Glomerular endothelial cell (primary cell): ENCODE measurements around the gene SUPT3H. TPM values are rescaled to one million over a fixed set of nuclear protein-coding genes. Genes with fewer than 3 reads are reported as not detected.

ENCODE experiments used
- DNase-seq: peaks from one replicate; pipeline ENCODE4 v3.0.0-alpha.2; 2011; ENCODE audit warnings: low read depth, low spot score; ENCODE audit errors: extremely low read depth
- total RNA-seq: library from RNA; depleted of rRNA; stranded (reverse); fragments of >200 nt; gene quantifications from 2 replicates; pipeline ENCODE4 v1.2.3, GENCODE V29; 2015

The SUPT3H gene
- total RNA-seq, 1 donor from 2014 or later = 7.7 TPM

DNA sequence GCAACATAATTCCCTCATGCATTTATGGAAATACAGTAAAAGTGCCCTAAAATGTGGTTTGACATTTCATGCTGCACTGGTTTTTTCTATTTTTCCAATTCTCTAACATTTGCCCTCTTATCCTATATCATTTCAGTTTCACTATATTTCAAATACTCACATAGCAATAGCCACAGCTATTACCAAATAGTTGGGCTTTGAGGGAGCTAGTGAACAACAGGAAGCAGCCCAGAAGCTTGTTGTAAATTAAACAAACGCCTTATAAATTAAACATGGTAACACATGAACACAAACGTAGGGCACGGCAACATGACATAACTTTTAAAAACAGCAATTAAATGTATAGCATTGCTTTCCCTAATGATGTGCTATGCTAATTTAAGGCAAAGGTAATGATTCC lies 521.3 kb downstream of the SUPT3H start:
- DNase-seq = no peak

- DNase-seq = no peak
These were observed 521.9 kb downstream of the SUPT3H start for GRCh38 chr6:44855562-44856411.

DNA sequence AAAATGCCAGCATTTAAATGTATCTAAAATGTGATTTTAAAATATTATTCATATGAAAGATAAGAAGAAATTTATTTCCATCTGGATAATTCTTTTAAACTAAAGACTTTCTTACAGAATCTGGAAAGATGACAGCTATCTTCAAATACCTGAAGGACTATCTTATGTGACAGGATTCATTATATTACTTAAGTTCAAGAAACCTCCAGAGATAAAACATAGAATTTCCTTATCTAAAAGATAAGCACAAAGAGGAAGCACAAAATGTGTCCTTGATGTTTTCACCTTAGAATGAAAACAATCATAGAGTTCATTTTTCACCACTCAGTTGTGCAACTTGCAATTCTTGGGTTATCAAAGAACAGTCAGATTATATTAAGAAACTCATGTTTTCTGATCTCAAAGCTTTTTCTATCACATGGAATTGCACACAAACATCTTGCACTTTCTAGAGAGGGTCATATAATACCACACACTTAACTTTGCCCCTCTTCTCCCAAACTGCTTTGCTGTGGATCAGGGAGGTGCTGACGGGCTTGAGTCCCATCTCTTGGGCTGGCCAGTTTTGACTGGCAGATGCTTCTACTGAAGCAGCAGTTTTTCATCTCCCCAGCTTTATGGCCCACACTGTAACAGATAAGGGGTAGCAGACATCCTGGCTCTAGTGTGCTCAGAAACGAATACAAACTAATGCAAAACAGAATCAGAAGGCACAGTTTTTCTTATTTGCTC lies 522.9 kb downstream of the SUPT3H start:
- no peak for DNase-seq

GRCh38 chr6:44851176-44851575 lies 526.6 kb downstream of the SUPT3H start:
- no peak for DNase-seq

DNA sequence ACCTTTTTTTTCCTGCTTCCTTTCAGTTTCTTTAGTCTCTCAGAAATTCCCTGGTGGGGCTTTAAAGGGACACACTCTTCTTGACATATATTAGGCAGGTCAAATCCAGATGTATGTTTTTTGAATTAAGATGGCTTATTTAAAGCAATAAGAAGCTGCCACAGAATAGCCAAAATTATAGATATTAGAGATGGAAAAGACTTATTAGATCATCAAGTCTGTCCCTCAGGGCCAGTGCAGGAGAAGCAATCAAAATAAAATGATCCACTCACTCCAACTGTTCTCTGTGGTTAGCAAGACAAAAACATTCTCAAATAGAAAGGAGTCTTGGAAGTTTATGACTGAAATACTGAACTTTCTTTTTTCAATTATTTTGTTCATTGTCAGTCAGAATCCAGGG lies 527.4 kb downstream of the SUPT3H start:
- DNase-seq = no peak

DNA sequence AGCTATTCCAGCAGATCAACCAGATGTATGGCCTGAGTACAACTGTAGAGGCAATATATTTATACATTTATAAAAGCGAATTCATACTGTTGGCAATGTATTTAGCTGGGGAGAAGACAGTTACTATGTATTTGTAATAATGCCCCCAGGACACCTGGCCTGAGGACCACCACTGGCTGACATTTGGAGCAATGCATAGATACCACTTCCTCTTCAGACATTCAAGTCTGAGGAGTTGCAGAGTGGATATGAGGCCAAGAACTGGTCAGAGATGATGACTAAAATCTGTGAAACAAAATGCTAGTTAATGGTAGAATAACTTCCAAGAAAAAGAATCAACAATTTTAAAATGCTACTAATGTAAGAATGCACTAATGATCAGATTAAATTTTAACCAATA lies 527.9 kb downstream of the SUPT3H start:
- DNase-seq = no peak

- no peak for DNase-seq
These were observed 534.0 kb downstream of the SUPT3H start for GRCh38 chr6:44843734-44844133.

- DNase-seq = no peak
These were observed 535.1 kb downstream of the SUPT3H start for GRCh38 chr6:44842616-44843015.

- DNase-seq = no peak
These were observed 535.9 kb downstream of the SUPT3H start for GRCh38 chr6:44841829-44842228.

DNA sequence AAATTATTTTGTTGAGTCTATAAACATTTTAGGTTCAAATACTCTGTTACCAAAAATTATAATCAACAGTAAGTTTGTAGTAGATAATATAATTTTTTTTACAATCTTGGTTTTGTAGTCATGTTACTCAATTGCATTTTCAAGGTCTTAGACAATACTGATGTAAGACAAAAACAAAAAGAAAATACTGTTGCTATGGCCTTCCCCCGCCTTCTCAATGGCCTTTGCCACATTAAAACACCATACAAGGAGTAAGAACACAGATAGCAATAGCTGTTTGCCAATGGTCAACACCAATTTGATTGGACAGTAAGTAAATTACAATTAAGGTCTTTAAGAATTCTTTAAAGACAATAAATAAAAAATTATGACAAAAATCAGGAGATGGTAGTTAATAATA lies 540.0 kb downstream of the SUPT3H start:
- no peak for DNase-seq

DNA sequence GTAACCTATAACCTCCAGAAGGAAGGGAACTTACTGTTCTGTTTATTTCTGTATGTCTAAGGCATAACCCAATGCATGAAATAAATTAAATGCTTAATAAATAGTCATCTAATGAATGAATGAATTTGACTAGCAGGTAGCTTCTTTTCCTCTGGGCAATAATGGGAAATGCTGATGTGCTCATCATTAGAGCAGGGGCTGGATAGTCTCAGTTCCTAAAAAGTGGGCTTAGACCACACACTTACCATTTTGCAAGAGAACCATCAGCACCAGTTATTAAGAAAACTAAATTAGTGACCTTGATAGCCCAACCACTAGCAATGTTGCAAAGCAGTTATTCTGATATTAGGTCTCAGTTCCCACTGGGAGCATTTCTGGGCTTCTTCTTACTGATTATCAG lies 540.5 kb downstream of the SUPT3H start:
- no peak for DNase-seq

GRCh38 chr6:44833248-44833647 lies 544.5 kb downstream of the SUPT3H start:
- DNase-seq = no peak

DNA sequence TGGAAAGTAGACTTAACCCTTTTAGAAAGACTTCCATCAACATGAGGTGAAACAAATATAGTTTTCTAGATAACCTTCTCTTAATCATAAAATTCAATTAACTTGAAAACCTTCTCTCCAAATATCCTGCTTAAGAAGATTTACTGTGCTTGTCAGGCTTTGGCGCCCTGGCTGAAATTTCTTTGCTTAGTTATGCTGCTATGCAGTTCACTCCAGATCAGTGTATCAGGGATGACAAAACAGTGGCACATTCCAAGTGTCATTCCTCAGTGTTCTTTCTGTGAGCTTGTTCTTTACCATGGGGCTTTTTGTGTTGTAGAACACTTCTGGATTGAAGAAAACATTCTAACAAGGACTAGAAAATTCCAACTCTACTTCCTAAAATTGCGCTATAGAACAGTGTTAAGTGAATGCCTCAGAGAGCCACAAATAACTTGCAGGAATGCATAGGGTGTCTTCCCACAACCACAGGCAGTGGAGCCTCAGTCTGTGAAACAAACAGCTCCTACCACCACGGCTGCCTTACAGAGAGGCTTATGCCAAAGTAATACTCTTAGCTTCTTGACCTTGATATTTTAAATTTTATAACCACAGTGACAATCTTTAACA lies 546.6 kb downstream of the SUPT3H start:
- no peak for DNase-seq

- DNase-seq = no peak
These were observed 547.9 kb downstream of the SUPT3H start for GRCh38 chr6:44829836-44830235.

- no peak for DNase-seq
These were observed 549.0 kb downstream of the SUPT3H start for GRCh38 chr6:44828780-44829179.

GRCh38 chr6:44826025-44826676 lies 551.6 kb downstream of the SUPT3H start:
- no peak for DNase-seq

DNA sequence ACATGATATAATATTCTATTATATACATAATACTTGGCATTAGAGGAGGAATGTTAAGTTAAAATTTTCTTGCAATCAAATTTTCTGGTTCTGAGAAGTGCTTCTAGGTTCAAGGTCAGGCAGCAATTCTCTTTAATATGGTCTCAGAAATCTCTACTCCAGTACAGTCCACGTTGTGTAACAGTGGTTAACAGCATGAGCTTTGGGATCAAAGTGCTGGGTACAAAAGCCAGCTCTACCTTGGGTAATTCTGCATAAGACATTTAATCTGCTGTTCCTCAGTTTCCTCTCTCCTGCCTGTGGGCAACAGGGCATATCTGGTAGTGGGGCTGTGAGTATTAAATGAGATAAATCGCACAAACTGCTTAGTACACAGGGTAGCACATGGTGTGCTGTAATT lies 552.5 kb downstream of the SUPT3H start:
- DNase-seq = no peak

GRCh38 chr6:44824567-44824966 lies 553.2 kb downstream of the SUPT3H start:
- DNase-seq = no peak

GRCh38 chr6:44820759-44821158 lies 557.0 kb downstream of the SUPT3H start:
- DNase-seq = no peak

DNA sequence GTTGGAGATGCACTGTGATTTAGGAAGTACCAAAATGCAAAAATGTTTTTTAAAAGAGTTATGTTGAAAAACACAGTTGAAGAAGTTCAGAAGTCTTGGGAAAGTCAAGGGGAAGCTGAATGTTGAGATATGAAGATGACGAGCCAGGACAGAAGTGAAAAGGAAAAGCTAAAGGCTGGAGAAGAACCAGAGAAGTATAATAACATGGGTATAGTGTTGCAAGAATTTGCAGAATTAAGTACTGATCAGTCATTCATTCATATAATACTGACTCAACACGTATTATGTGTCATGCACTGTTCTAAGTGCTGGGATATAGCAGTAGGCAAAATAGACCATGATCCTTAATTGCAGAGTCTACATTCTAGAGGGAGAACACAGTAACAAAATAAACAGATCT lies 557.4 kb downstream of the SUPT3H start:
- DNase-seq = no peak

DNA sequence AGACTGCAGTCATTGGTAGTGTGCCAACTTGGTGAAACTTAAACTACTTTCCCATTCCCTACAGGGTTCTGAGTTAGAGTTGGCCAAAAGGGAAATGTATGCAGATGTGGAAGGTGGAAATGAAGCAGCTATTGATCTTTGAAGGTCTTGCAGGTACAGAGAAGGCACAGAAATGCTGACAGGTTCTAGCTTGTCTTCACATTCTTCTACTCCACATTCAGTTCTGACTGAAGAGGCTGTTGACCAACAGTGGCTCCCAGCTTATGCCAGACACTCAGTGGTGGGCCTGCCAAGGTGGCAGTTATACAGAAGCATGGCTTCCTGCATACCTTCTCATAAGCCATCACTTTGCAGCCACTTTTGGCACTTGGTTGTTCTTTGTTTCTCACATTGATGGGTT lies 566.3 kb downstream of the SUPT3H start:
- DNase-seq = no peak
